LNCaP clone FGC (cell line): ENCODE measurements around the gene PCDH9.

Experiments
- DNase-seq: peaks from one replicate; pipeline ENCODE4 v3.0.0-alpha.2; 2011; ENCODE audit warnings: low read depth
- H3K4me3 ChIP-seq: 2 replicates; pipeline ENCODE4 v1.5.1; 2011; ENCODE audit warnings: mild to moderate bottlenecking, low read depth, low read length, control low read depth
- CTCF ChIP-seq: IDR thresholded peaks from 2 replicates; pipeline ENCODE4 v1.5.1; 2012; ENCODE audit warnings: mild to moderate bottlenecking; ENCODE audit not compliant: control insufficient read depth, insufficient read depth; ENCODE audit errors: extremely low read depth

PCDH9 gene

GRCh38 chr13:67042556-67042955 lies 187.6 kb downstream of the PCDH9 start:
- no peak for DNase-seq
- H3K4me3 ChIP-seq, result no peak overlapping the region
- no peak for TF ChIP-seq CTCF

- H3K4me3 ChIP-seq, result no peak overlapping the region
- DNase-seq, result no peak
- no peak for TF ChIP-seq CTCF
These were observed 193.3 kb downstream of the PCDH9 start for GRCh38 chr13:67036699-67037457.

- no peak for TF ChIP-seq CTCF
- no peak overlapping the region for H3K4me3 ChIP-seq
- no peak for DNase-seq
These were observed 197.0 kb downstream of the PCDH9 start for GRCh38 chr13:67033170-67033569.

GRCh38 chr13:67023130-67023876 lies 206.8 kb downstream of the PCDH9 start:
- no peak overlapping the region for H3K4me3 ChIP-seq
- no peak for DNase-seq
- TF ChIP-seq CTCF, result no peak

GRCh38 chr13:67018775-67019174 lies 211.4 kb downstream of the PCDH9 start:
- DNase-seq, result no peak

GRCh38 chr13:67017276-67017675 lies 212.9 kb downstream of the PCDH9 start:
- TF ChIP-seq CTCF, result no peak
- H3K4me3 ChIP-seq, result no peak overlapping the region
- DNase-seq, result no peak

More at GRCh38 chr13:67018775-67019174, 211.4 kb downstream of the PCDH9 start:
- no peak for TF ChIP-seq CTCF
- no peak overlapping the region for H3K4me3 ChIP-seq
